ENCODE results near the gene NRG3.

Gene NRG3

GRCh38 chr10:81917666-81918065, 42.7 kb downstream of the NRG3 start:
- H3K9me2 ChIP-seq (ENCODE audit: low read depth, low read length) = no peaks in the 10 kb centered on the region
- no peak overlapping the region for H3K4me3 ChIP-seq (ENCODE audit: low read depth, low read length, poor library complexity, severe bottlenecking)
- H3K4me2 ChIP-seq (ENCODE audit: low read length) = no peak overlapping the region
- H3K4me1 ChIP-seq (ENCODE audit: insufficient read depth, low read length, severe bottlenecking) = no peaks in the 10 kb centered on the region
- H2AFZ ChIP-seq (ENCODE audit: low read length) = no peak overlapping the region
- H3K9ac ChIP-seq (ENCODE audit: low read length) = no peak overlapping the region
- H3K79me2 ChIP-seq (ENCODE audit: insufficient read depth, low read length) = no peaks in the 10 kb centered on the region
- H3K9me3 ChIP-seq (ENCODE audit: low read length) = no peaks in the 10 kb centered on the region
- H3K27me3 ChIP-seq (ENCODE audit: insufficient read depth, low read length) = no peaks in the 10 kb centered on the region
- TF ChIP-seq CTCF (IDR thresholded peaks at IDR 0.05; ENCODE audit: low read length) (no peak), EZH2 (IDR thresholded peaks at IDR 0.05; ENCODE audit: borderline replicate concordance, low read length) (no peak)
- H4K20me1 ChIP-seq (ENCODE audit: insufficient read depth, low read length) = no peaks in the 10 kb centered on the region
- no peak overlapping the region for H3K27ac ChIP-seq (ENCODE audit: low read depth, low read length, poor library complexity, severe bottlenecking)
- no peaks in the 10 kb centered on the region for H3F3A ChIP-seq (ENCODE audit: insufficient read depth, low read length)
- H3K36me3 ChIP-seq (ENCODE audit: insufficient read depth, low read length) = no peaks in the 10 kb centered on the region

GRCh38 chr10:81918766-81919165, 43.8 kb downstream of the NRG3 start:
- Histone ChIP-seq H3F3A (ENCODE audit: insufficient read depth, low read length) (no peaks in the 10 kb centered on the region), H3K4me1 (ENCODE audit: insufficient read depth, low read length, severe bottlenecking) (no peaks in the 10 kb centered on the region), H3K27me3 (ENCODE audit: insufficient read depth, low read length) (no peaks in the 10 kb centered on the region), H3K36me3 (ENCODE audit: insufficient read depth, low read length) (no peaks in the 10 kb centered on the region), H3K9ac (ENCODE audit: low read length) (no peak overlapping the region), H3K4me3 (ENCODE audit: low read depth, low read length, poor library complexity, severe bottlenecking) (no peak overlapping the region), H3K4me2 (ENCODE audit: low read length) (no peak overlapping the region), H4K20me1 (ENCODE audit: insufficient read depth, low read length) (no peaks in the 10 kb centered on the region), H3K79me2 (ENCODE audit: insufficient read depth, low read length) (no peaks in the 10 kb centered on the region), H3K27ac (ENCODE audit: low read depth, low read length, poor library complexity, severe bottlenecking) (no peak overlapping the region), H2AFZ (ENCODE audit: low read length) (no peak overlapping the region), H3K9me3 (ENCODE audit: low read length) (no peaks in the 10 kb centered on the region), H3K9me2 (ENCODE audit: low read depth, low read length) (no peaks in the 10 kb centered on the region)
- TF ChIP-seq EZH2 (IDR thresholded peaks at IDR 0.05; ENCODE audit: borderline replicate concordance, low read length) (no peak), CTCF (IDR thresholded peaks at IDR 0.05; ENCODE audit: low read length) (no peak)

GRCh38 chr10:81920213-81920829, 45.3 kb downstream of the NRG3 start:
- Histone ChIP-seq H3K79me2 (ENCODE audit: insufficient read depth, low read length) (no peaks in the 10 kb centered on the region), H3K4me1 (ENCODE audit: insufficient read depth, low read length, severe bottlenecking) (no peaks in the 10 kb centered on the region), H3K4me2 (ENCODE audit: low read length) (no peak overlapping the region), H2AFZ (ENCODE audit: low read length) (no peak overlapping the region), H3K9me3 (ENCODE audit: low read length) (no peaks in the 10 kb centered on the region), H3K9ac (ENCODE audit: low read length) (no peak overlapping the region), H3F3A (ENCODE audit: insufficient read depth, low read length) (no peaks in the 10 kb centered on the region), H3K4me3 (ENCODE audit: low read depth, low read length, poor library complexity, severe bottlenecking) (no peak overlapping the region), H4K20me1 (ENCODE audit: insufficient read depth, low read length) (no peaks in the 10 kb centered on the region), H3K36me3 (ENCODE audit: insufficient read depth, low read length) (no peaks in the 10 kb centered on the region), H3K27me3 (ENCODE audit: insufficient read depth, low read length) (no peaks in the 10 kb centered on the region), H3K9me2 (ENCODE audit: low read depth, low read length) (no peaks in the 10 kb centered on the region), H3K27ac (ENCODE audit: low read depth, low read length, poor library complexity, severe bottlenecking) (no peak overlapping the region)
- TF ChIP-seq CTCF (IDR thresholded peaks at IDR 0.05; ENCODE audit: low read length) (peak; percentile 85), EZH2 (IDR thresholded peaks at IDR 0.05; ENCODE audit: borderline replicate concordance, low read length) (no peak)
